Daoy (cell line): ENCODE results near the gene GNAZ. TPM values are rescaled to one million over a fixed set of nuclear protein-coding genes. Genes with fewer than 3 reads are reported as not detected.
"Not testable (repeated sequence)": the region's sequence is repeated elsewhere in the genome, so short reads cannot be mapped to it uniquely, and the experiment has no call there.

Source experiments
- DNase-seq: peaks from one replicate; pipeline ENCODE4 v3.0.0-alpha.2; 2015; ENCODE audit warnings: low read depth
- total RNA-seq: library from RNA; depleted of rRNA; stranded (reverse); fragments of >200 nt; shearing (Covaris generic); gene quantifications from 2 replicates; pipeline ENCODE4 v1.2.3, GENCODE V29; 2014

The GNAZ gene
- total RNA-seq, 1 experiment from 2014 or later, result 7.7 TPM

DNA sequence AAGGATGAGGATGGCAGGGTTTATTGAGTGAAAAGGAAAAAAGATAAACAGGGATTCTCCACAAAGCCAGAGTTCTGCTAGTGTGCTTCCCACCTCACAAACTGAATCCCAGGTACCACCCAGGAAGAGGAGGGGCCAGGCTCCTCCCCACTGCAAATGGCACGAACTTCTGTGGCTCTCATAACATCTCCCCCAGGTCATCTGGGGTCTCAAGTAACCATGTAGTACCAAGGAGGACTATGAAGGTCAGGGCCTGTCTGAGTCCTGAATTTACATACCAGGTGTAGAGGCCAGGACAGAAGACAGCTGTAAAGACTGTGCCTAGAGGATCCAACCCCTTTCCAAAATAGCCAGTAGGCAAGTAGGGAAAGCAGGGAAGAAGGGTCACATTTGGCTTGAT is 25.7 kb upstream of the GNAZ start:
- no peak for DNase-seq

DNA sequence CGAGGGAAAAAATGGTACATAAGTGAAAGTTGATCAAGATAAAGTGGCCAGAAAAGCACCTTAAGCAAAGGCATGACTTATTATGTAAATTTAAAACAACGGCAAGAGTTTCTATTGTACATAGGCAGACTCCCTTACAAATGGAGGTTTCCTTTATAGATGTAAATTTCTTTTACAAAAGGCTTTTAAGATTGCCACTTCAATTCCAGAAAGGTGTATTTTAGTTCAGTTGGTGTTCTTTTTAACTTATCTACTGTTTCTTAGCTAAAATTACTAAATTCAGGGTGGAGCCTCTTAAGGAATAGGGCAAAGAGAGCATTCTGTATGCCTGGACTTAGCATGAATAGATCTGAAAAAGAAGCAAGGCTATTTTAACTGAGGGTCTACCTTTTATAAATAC is 24.9 kb upstream of the GNAZ start:
- no peak for DNase-seq

DNA sequence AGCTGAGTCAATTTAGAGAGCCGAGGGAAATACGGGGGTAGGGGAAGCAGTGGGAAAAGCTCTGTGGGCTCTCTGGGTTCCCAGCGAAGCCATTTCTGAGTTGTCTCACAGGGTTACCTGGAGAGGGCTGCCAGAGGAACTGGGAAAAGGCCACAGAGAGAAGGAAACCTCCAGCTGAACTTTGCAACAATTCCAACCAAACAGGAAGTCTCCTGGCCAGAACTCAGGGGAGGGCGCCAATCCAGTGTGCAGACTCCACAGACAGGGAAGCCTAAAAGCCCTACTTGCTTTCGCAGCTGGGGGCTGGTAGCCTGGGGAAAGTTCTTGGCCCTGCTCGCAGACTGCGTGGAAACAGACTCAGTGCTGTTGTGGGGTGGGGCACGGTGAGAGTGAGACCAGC is 23.1 kb upstream of the GNAZ start:
- DNase-seq, result no peak

GRCh38 chr22:23047742-23048141 is 22.6 kb upstream of the GNAZ start:
- DNase-seq, result no peak

DNA sequence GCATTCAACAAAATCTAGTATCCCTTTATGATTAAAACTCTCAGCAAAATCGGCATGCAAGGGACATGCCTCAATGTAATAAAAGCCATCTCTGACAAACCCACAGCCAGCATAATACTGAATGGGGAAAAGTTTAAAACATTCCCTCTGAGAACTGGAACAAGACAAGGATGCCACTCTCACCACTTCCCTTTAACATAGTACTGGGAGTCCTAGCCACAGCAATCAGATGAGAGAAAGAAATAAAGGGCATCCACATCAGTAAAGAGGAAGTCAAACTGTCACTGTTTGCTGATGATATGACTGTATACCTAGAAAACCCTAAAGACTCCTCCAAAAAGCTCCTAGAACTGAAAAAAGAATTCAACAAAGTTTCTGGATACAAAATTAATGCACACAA is 19.8 kb upstream of the GNAZ start:
- not testable (repeated sequence) for DNase-seq

DNA sequence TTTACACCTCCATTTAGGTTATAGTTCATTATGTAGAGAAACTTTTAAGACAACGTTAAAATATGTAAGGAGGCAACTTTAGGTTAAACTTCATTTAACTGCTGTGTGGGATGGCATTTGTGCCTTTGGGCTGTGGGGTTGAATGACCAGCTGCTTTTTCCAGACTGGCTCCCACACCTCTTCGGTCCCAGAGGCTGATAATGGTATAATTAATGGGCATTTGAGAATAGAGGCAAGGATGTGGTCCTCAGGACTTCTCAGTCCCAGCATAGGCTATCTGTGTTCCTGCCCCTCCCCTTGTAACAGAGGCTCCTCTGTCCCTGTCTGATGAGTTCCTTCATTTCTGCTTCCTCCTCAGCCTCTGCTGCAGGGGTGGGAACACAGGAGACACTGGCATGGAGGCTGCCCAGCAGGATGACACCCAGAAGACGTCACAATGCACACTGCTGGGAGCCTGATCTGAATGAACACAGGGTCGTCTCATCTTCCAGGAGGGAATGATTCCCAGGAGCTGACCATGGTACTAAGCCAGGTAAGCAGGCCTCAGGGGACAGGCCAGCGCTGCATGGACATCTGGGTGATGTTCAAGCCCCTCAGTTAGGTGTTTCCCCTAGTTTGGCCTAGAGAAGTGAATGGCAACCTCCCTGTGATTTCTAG is 17.1 kb upstream of the GNAZ start:
- DNase-seq, result no peak

DNA sequence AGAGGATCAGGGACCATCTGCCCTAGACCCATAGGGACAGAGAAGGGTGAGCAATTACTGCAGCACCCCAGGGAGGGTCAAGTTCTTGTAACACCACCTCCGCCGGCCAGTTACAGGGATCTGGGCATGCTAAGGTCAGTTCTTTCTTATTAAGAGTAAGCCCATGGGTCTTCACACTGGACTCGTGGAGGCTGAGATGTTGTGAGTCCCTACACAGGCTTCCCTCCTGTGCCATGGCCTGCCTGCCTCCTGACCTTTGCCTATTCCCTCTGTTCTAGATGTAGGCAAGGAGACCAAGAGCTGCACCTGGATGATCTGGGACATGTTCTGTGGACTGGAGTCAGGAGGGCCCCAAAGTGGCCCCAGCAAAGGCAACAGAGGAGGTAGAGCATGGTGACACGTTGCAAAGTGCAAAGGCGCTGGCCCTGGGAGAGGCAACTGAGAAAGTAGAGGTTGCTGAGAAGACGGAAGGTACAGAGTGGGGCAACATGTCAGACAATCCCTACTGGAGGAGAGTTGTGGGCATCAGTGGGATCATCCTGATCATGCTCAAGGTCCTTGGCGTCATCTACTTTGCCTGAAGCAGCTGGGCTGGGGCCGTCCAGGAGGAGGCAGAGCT is 16.3 kb upstream of the GNAZ start:
- no peak for DNase-seq

DNA sequence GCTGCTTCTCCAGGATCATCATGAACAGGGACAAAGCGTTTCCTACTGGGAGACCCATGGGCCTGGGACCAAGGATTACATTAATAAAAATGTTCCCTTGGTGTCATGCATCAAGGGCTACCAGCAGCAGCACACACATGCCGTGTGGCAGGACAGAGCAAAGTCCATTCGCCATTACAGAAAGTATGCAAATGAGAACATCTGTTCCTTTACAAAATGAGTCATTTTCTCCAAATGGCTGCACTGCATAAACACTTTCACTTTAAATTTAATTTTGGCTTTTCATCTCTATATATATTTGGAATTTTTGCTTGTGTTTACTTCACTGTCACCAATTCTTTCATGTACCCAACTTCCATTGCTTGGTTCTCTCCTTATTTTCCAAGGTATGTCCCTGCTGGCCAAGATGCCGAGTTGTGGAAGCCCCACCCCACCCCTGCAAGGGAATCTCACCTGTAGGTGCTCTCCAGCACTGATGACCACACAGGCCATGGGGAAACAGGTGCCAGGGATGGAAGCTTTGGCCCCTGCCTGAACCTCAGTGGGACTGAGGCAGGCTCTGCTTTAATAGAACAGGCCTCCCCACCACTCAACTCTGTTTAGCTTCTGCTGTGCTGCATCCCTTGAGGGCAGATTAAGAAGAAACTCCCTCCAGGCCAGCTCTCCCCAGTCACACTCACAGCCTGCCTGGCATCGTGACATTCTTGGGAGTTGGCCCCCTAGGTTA is 15.6 kb upstream of the GNAZ start:
- DNase-seq, result no peak

- DNase-seq, result no peak
Observed at GRCh38 chr22:23055449-23056179, 14.7 kb upstream of the GNAZ start.

DNA sequence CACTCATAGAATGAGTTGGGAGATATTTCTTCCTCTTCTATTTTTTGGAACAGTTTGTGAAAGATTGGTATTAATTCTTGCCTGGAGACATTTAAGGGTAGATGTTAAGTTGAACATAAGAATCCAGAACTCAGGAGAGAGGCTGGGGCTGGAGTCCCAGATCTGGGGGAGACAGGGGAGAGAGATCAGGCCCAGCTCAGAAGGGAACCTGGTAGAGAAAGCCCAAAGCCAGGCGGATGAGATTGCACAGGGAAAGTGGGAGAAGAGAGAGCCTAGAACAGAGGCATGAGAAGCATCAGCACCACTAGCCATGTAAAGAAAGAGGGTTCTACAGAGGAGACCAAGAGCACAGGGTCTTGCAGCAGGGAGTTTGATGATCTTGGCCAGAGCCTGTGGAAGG is 13.0 kb upstream of the GNAZ start:
- no peak for DNase-seq

DNA sequence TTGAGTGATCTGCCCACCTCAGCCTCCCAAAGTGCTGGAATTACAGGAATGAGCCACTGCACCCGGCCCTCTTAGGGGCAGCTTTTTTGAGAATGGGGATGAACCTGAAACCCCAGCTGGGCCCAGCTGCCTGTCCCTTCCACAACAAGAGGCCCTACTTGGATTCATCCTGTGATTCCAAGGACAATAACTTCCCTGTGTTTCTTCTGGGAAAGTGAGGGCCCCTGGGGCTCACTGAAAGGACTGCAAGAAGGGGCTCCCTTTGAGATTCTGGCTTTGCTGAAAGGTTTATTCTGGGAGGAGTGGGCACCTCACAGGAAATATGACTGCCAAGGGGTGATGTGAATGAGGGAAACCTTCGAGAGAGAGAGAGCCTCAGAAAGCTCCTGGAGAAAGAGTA is 12.3 kb upstream of the GNAZ start:
- no peak for DNase-seq

GRCh38 chr22:23058481-23059283 is 11.6 kb upstream of the GNAZ start:
- no peak for DNase-seq

DNA sequence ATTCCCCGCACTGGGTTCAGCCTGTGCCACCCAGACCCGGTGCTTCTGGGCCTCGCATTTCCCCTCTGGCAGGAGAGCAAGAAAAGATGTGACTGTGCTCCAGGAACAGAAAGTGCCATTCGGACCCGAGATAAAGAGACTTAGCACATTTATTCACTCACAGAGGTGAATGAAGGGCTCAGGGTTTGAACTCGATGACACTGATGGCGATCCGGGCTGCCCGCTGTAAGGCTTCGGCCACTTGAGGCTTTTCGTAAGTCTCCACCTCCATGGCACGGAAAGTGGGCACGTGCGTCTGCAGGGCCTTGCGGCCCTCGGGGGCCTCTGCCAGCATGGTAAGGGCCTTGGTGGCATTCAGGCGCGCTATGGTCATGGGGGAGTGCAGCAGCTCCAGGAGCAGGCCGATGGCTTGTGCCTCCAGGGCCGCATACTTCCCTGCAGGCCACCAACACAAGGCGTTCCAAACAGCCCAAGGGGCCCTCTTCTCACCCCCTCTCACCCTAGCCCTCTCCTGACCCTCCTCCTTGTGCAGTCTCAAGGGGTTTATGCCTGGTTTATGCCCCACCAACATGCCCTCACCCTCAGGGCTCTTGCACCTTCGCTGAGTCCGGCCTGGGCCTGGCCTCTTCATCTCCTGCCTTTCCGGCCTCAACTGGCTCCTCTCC is 10.9 kb upstream of the GNAZ start:
- no peak for DNase-seq

GRCh38 chr22:23060612-23061400 is 9.5 kb upstream of the GNAZ start:
- DNase-seq, result no peak

DNA sequence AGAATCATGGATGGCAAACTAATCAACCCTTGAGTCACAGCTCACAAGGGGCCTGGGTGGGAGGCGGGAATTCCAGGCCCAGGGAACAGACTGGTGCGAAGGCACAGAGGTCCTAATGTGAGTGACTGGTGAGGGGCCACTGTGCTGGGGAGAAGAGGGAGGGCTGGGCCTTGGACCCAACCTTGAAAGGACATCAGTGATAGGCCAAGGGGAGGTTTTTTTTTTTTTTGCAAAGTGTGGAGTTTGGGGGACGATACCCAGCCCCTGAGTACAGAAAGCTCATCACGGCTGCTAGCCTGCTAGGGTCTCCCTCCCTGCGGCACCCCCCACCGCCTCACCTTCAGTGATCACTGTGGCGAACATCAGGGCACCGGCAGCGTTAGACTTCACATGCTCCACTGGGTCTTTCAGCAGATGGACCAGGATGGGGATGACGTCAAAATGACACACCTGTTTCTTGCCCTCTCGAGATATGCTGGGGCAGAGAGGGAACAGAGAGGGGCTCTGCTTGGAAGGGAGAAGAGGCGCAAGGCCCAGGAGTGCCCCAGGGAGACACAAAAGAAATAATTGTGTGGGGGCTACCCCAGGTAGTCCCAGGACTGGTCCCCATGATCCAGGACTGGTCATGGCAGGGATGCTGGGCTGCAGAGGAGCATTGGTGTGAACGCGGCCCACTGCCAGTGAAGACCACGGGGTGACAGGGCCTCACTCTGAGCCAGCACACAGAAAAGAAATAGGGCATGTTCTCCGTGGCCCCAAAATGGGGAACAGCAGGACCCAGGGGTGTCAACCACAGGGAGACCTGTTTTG is 8.6 kb upstream of the GNAZ start:
- DNase-seq, result no peak

DNA sequence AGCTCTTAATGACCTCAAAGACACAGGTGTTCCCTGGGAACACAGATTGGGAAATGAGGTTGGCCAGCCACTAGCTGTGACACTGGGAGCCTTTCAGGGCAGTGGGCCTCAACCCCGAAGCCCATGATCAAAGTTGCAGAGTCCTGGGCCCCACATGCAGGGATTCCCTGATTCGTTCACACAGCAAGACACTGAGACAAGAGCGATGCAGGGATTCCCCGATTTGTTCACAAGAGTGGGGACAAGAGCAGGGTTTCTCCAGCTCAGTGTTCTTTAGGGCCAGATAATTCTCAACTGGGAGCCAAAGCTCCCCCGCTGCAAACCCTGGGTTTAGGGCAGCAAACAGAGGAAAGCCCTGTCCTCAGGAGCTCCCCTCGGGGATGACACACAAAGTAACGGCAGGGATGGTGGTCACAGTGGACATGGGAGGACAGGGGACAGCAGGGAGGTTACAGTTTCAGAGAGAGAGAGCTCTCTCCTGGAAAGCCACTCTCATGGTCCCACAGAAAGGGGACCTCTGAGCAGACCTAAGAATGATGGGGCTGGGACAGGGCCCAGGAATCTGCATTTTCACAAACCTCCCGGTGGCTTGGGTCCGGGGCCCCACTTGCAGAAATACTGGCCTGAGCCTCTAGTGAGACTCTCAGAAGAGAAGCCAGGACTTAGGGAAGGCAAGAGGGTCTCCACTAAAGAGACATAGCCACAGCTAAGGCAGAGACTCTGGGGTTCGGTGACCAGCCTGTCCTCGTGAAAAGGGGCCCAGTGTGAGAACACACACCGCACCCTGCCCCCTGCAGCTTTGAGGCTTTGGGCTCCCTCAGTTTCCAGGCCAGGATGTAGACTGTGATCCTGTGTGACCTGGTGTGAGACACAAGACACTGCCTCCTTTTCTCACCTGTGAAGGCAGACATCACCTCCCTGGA is 7.4 kb upstream of the GNAZ start:
- no peak for DNase-seq

DNA sequence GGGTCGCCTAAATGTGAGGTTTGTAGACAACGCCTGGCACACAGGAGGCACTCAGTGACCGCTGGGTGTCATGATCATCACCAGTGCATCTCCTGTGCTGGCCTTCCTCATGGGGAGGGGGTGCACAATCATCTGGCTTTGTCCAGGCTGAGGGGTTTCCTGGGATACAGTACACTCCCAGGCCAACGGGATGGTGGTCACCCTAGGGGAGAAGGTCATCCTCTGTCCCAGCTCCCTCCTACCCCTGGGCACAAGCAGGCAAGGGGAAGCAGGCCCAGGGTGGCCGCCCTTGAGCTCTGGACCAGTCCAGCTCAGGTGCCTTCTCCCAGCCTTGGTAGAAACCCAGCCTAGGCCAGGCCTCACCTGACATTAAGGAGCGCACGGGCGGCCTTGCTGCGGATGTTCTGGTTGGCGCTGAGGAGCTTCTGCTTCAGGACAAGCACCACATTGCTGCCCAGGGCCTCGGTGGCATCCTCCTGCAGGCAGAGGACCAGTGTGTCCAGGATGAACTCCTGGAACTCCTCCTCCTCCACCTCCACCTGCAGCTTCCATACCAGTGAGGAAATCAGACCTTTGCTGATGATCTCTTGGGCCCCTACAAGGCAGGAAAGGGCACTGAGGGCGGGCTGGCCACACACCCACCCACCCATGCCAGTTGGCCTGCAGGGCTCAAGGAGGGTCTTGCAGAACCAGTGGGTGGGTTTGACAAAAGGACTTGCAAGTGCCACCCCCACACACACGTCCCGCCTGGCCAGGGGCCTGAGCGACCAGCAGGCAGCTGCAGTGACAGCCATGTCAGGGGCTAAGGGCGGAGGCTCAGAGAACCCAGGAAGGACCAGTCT is 6.6 kb upstream of the GNAZ start:
- no peak for DNase-seq
